Thymus (tissue), 11 donors: ENCODE data around the gene LAX1. TPM values are rescaled to one million over a fixed set of nuclear protein-coding genes. Genes with fewer than 3 reads are reported as not detected.
"Not testable (repeated sequence)": the region's sequence is repeated elsewhere in the genome, so short reads cannot be mapped to it uniquely, and the experiment has no call there.

Experiments used
- DNase-seq, 9 donors: peaks; one replicate each; pipeline ENCODE4 v3.0.0-alpha.2; 2013; ENCODE audit warnings: low spot score in 9 of 9, low read depth in 6 of 9, missing footprints in 1 of 9
- H3K27ac ChIP-seq, 2 donors: one replicate each; pipeline ENCODE4 v1.5.1; 2013; ENCODE audit warnings: control low read depth in 1 of 2, low read depth in 1 of 2, low read length in 1 of 2, mild to moderate bottlenecking in 1 of 2, moderate library complexity in 1 of 2
- H3K27me3 ChIP-seq, 2 donors: one replicate each; pipeline ENCODE4 v1.5.1; 2013; ENCODE audit warnings: low read length in 1 of 2; ENCODE audit not compliant: control insufficient read depth in 2 of 2, insufficient read depth in 1 of 2
- H3K36me3 ChIP-seq, 2 donors: one replicate each; pipeline ENCODE4 v1.5.1; 2013; ENCODE audit warnings: low read length in 1 of 2, mild to moderate bottlenecking in 1 of 2, moderate library complexity in 1 of 2; ENCODE audit not compliant: control insufficient read depth in 2 of 2, insufficient read depth in 2 of 2
- H3K4me1 ChIP-seq, 2 donors: one replicate each; pipeline ENCODE4 v1.5.1; 2013; ENCODE audit warnings: low read length in 2 of 2; ENCODE audit not compliant: control insufficient read depth in 2 of 2, insufficient read depth in 2 of 2
- H3K4me3 ChIP-seq, 2 donors: one replicate each; pipeline ENCODE4 v1.5.1; 2013; ENCODE audit warnings: low read length in 2 of 2, control low read depth in 1 of 2, mild to moderate bottlenecking in 1 of 2
- H3K9me3 ChIP-seq, 2 donors: one replicate each; pipeline ENCODE4 v1.5.1; 2013; ENCODE audit warnings: low read length in 1 of 2, mild to moderate bottlenecking in 1 of 2; ENCODE audit not compliant: control insufficient read depth in 2 of 2, insufficient read depth in 1 of 2
- WGBS: extraction: QIAGEN DNeasy Blood & Tissue Kit; methylation state at CpG from one replicate; pipeline ENCODE4 v1.1.7; 2013; 5-methylcytosine and 5-hydroxymethylcytosine counted together
- polyA plus RNA-seq: library from polyadenylated mRNA; stranded (reverse); fragments of 200-250 nt; gene quantifications from one replicate; pipeline ENCODE4 v1.2.3, GENCODE V29; 2013
- total RNA-seq: library from RNA; stranded (reverse); fragments of 120-200 nt; gene quantifications from one replicate; pipeline ENCODE4 v1.2.4, GENCODE V29; 2013
- donor health status: healthy.

LAX1 gene
- total and polyA plus RNA-seq, 2 donors: 5.1 to 12.5 TPM

GRCh38 chr1:203778789-203779188 is 13.8 kb downstream of the LAX1 start:
- DNase-seq: no peak
- Histone ChIP-seq H3K4me3 (no peak overlapping the region), H3K9me3 (no peaks in the 10 kb centered on the region), H3K36me3 (peaks cover 14 to 18% of the 10 kb centered on the region in 2 donors), H3K27me3 (no peaks in the 10 kb centered on the region), H3K4me1 (no peaks in the 10 kb centered on the region), H3K27ac (no peak overlapping the region)
- WGBS: 99% methylated on average over 4 of the region's 4 CpGs

- 96% methylated on average over 7 of the region's 7 CpGs for WGBS
- H3K9me3 ChIP-seq: no peaks in the 10 kb centered on the region
- no peak overlapping the region for H3K4me3 ChIP-seq
- no peak for DNase-seq
- H3K27ac ChIP-seq: no peak overlapping the region
- no peaks in the 10 kb centered on the region for H3K4me1 ChIP-seq
- H3K27me3 ChIP-seq: no peaks in the 10 kb centered on the region
- H3K36me3 ChIP-seq: no peaks in the 10 kb centered on the region
Measured at GRCh38 chr1:203781962-203782361, 17.0 kb downstream of the LAX1 start.

- DNase-seq: no peak
- H3K9me3 ChIP-seq: no peaks in the 10 kb centered on the region
- H3K4me3 ChIP-seq: no peak overlapping the region
- H3K36me3 ChIP-seq: no peaks in the 10 kb centered on the region
- no peaks in the 10 kb centered on the region for H3K27me3 ChIP-seq
- H3K27ac ChIP-seq: no peak overlapping the region
- WGBS: 94% methylated on average over 3 of the region's 3 CpGs
- H3K4me1 ChIP-seq: peaks cover 0 to 3% of the 10 kb centered on the region in 2 donors
Measured at GRCh38 chr1:203789966-203790365, 25.0 kb downstream of the LAX1 start.

GRCh38 chr1:203791498-203791897 is 26.5 kb downstream of the LAX1 start:
- Histone ChIP-seq H3K4me3 (no peak overlapping the region), H3K27ac (no peak overlapping the region), H3K36me3 (peaks cover 0 to 2% of the 10 kb centered on the region in 2 donors), H3K27me3 (no peaks in the 10 kb centered on the region), H3K4me1 (peaks cover 0 to 6% of the 10 kb centered on the region in 2 donors), H3K9me3 (no peaks in the 10 kb centered on the region)
- no peak for DNase-seq
- WGBS: 81% methylated on average over 3 of the region's 3 CpGs

- Histone ChIP-seq H3K27ac (no peak overlapping the region), H3K27me3 (no peaks in the 10 kb centered on the region), H3K4me1 (peaks cover 2 to 14% of the 10 kb centered on the region in 2 donors), H3K36me3 (peaks cover 0 to 8% of the 10 kb centered on the region in 2 donors), H3K9me3 (no peaks in the 10 kb centered on the region), H3K4me3 (no peak overlapping the region)
- WGBS: 97% methylated on average over 2 of the region's 2 CpGs
- no peak for DNase-seq
Measured at GRCh38 chr1:203792486-203792885, 27.5 kb downstream of the LAX1 start.

GRCh38 chr1:203793561-203793960 is 28.6 kb downstream of the LAX1 start:
- not testable (repeated sequence) for H3K27ac ChIP-seq, DNase-seq, H3K9me3 ChIP-seq, H3K4me3 ChIP-seq, H3K27me3 ChIP-seq
- 98% methylated on average over 7 of the region's 7 CpGs for WGBS
- Histone ChIP-seq H3K4me1 (peaks cover 8 to 21% of the 10 kb centered on the region in 2 donors), H3K36me3 (peaks cover 6 to 18% of the 10 kb centered on the region in 2 donors)

GRCh38 chr1:203794764-203795440 is 29.9 kb downstream of the LAX1 start:
- peak overlapping the region; percentile 85 to 88 for H3K4me3 ChIP-seq
- no peaks in the 10 kb centered on the region for H3K9me3 ChIP-seq
- DNase-seq: no peak
- peak overlapping the region in 1 of 2 donors; percentile 44 for H3K27ac ChIP-seq
- WGBS: 77% methylated on average over 19 of the region's 19 CpGs
- H3K27me3 ChIP-seq: no peaks in the 10 kb centered on the region
- H3K4me1 ChIP-seq: peaks cover 16 to 21% of the 10 kb centered on the region in 2 donors
- H3K36me3 ChIP-seq: peaks cover 6 to 30% of the 10 kb centered on the region in 2 donors

- no peaks in the 10 kb centered on the region for H3K9me3 ChIP-seq
- H3K4me3 ChIP-seq: peak within 1 kb of the TSS; percentile 85 to 88
- H3K27me3 ChIP-seq: no peaks in the 10 kb centered on the region
- DNase-seq: peak; percentile 92 to 99 (median 96)
- H3K36me3 ChIP-seq: peaks cover 6 to 34% of the 10 kb centered on the region in 2 donors
- peak within 1 kb of the TSS; percentile 85 for H3K27ac ChIP-seq
- H3K4me1 ChIP-seq: peaks cover 16 to 21% of the 10 kb centered on the region in 2 donors
- WGBS: under 1% methylated on average over 59 of the region's 59 CpGs
Measured at GRCh38 chr1:203795441-203796235, 30.7 kb downstream of the LAX1 start, which contains the start of the genes ZBED6 and ZC3H11A. TSS of gene ZBED6 (plus strand) at chr1:203795623. CDS start at chr1:203797523, 1,900 bp downstream. TSS of gene ZC3H11A (plus strand) at chr1:203795623. CDS start at chr1:203817071, 21,448 bp downstream.

GRCh38 chr1:203796236-203796605 is 31.2 kb downstream of the LAX1 start:
- H3K4me3 ChIP-seq: peak overlapping the region; percentile 85 to 88
- under 1% methylated on average over 12 of the region's 12 CpGs for WGBS
- H3K4me1 ChIP-seq: peaks cover 16 to 21% of the 10 kb centered on the region in 2 donors
- H3K9me3 ChIP-seq: no peaks in the 10 kb centered on the region
- peak overlapping the region; percentile 85 for H3K27ac ChIP-seq
- DNase-seq: peak; percentile 13 to 63 (median 29)
- H3K36me3 ChIP-seq: peaks cover 6 to 37% of the 10 kb centered on the region in 2 donors
- H3K27me3 ChIP-seq: no peaks in the 10 kb centered on the region
